ENCODE results near the gene BNC1. TPM values are rescaled to one million over a fixed set of nuclear protein-coding genes. Genes with fewer than 3 reads are reported as not detected.
"Not testable (repeated sequence)": the region's sequence is repeated elsewhere in the genome, so short reads cannot be mapped to it uniquely, and the experiment has no call there.

The BNC1 gene
- total RNA-seq, 2 experiments from 2014 or later: not detected

- no peak overlapping the region for H3K27ac Mint-ChIP-seq
- ChIA-PET CTCF (no interaction called here), POLR2A (no interaction called here)
- H3K4me1 Mint-ChIP-seq (ENCODE audit: low read depth): no peaks in the 10 kb centered on the region
- peaks cover 11% of the 10 kb centered on the region for H3K27me3 Mint-ChIP-seq
- H3K36me3 Mint-ChIP-seq: no peaks in the 10 kb centered on the region
- intact Hi-C loops (cut with micrococcal nuclease): no loop called here
- no peak overlapping the region for H3K4me3 Mint-ChIP-seq
- no peak for DNase-seq
- H3K9me3 Mint-ChIP-seq: no peaks in the 10 kb centered on the region
Observed at GRCh38 chr15:83270176-83270575, 14.3 kb downstream of the BNC1 start.

GRCh38 chr15:83268147-83268546, 16.3 kb downstream of the BNC1 start:
- H3K9me3 Mint-ChIP-seq: no peaks in the 10 kb centered on the region
- no peaks in the 10 kb centered on the region for H3K36me3 Mint-ChIP-seq
- H3K4me1 Mint-ChIP-seq (ENCODE audit: low read depth): no peaks in the 10 kb centered on the region
- no peak overlapping the region for H3K4me3 Mint-ChIP-seq
- H3K27me3 Mint-ChIP-seq: peaks cover 7% of the 10 kb centered on the region
- ChIA-PET POLR2A (no interaction called here), CTCF (interaction anchor here (0.9 kb wide), 1 partner anchor 21 kb away, joined by 3 read pairs; no protein-coding TSS in a partner anchor)
- intact Hi-C loops (cut with micrococcal nuclease): no loop called here
- no peak for DNase-seq
- H3K27ac Mint-ChIP-seq: no peak overlapping the region

- Mint-ChIP-seq H3K27ac (no peak overlapping the region), H3K36me3 (no peaks in the 10 kb centered on the region), H3K9me3 (no peaks in the 10 kb centered on the region), H3K4me3 (no peak overlapping the region), H3K4me1 (ENCODE audit: low read depth) (no peaks in the 10 kb centered on the region), H3K27me3 (peaks cover 8% of the 10 kb centered on the region)
- no peak for DNase-seq
- CTCF ChIA-PET: interaction anchor here (2.5 kb wide), 1 partner anchor 14 kb away, joined by 8 read pairs; no protein-coding TSS in a partner anchor
- intact Hi-C loops (cut with micrococcal nuclease): no loop called here
- POLR2A ChIA-PET: no interaction called here
Observed at GRCh38 chr15:83262594-83263315, 21.7 kb downstream of the BNC1 start.

- H3K27ac Mint-ChIP-seq; H3K27me3 Mint-ChIP-seq; DNase-seq; H3K36me3 Mint-ChIP-seq; POLR2A ChIA-PET; H3K4me3 Mint-ChIP-seq; H3K4me1 Mint-ChIP-seq (ENCODE audit: low read depth); intact Hi-C loops (cut with micrococcal nuclease); CTCF ChIA-PET; H3K9me3 Mint-ChIP-seq: not testable (repeated sequence)
Observed at GRCh38 chr15:83262181-83262580, 22.3 kb downstream of the BNC1 start.

- DNase-seq: no peak
- Mint-ChIP-seq H3K27me3 (peaks cover 20% of the 10 kb centered on the region), H3K27ac (no peak overlapping the region), H3K4me1 (ENCODE audit: low read depth) (no peaks in the 10 kb centered on the region), H3K4me3 (no peak overlapping the region), H3K9me3 (no peaks in the 10 kb centered on the region), H3K36me3 (no peaks in the 10 kb centered on the region)
- CTCF ChIA-PET: interaction anchor here (1.4 kb wide), 1 partner anchor 196 kb away, joined by 3 read pairs; the partner anchor contains the start of gene SH3GL3
- POLR2A ChIA-PET: no interaction called here
- intact Hi-C loops (cut with micrococcal nuclease): no loop called here
Observed at GRCh38 chr15:83250781-83251180, 33.7 kb downstream of the BNC1 start.

GRCh38 chr15:83249030-83249343, 35.5 kb downstream of the BNC1 start:
- H3K9me3 Mint-ChIP-seq: peaks cover 3% of the 10 kb centered on the region

GRCh38 chr15:83248151-83249029, 36.1 kb downstream of the BNC1 start:
- DNase-seq: no peak
- ChIA-PET POLR2A (no interaction called here), CTCF (interaction anchor here (0.6 to 3.3 kb wide), 23 partner anchors 12 to 635 kb away, joined by 3 to 35 read pairs (median 4); no protein-coding TSS in a partner anchor)
- H3K4me1 Mint-ChIP-seq (ENCODE audit: low read depth): no peaks in the 10 kb centered on the region
- H3K4me3 Mint-ChIP-seq: no peak overlapping the region
- H3K36me3 Mint-ChIP-seq: no peaks in the 10 kb centered on the region
- no peak overlapping the region for H3K27ac Mint-ChIP-seq
- intact Hi-C loops (cut with micrococcal nuclease): loop anchor here (1.0 kb wide), 2 partner anchors 132 to 190 kb away; no protein-coding TSS in a partner anchor
- peaks cover 17% of the 10 kb centered on the region for H3K27me3 Mint-ChIP-seq
- peaks cover 3% of the 10 kb centered on the region for H3K9me3 Mint-ChIP-seq

More at GRCh38 chr15:83249030-83249343, 35.5 kb downstream of the BNC1 start:
- peaks cover 17% of the 10 kb centered on the region for H3K27me3 Mint-ChIP-seq
- no peak overlapping the region for H3K4me3 Mint-ChIP-seq
- no peaks in the 10 kb centered on the region for H3K4me1 Mint-ChIP-seq (ENCODE audit: low read depth)
- intact Hi-C loops (cut with micrococcal nuclease): no loop called here
- no peak overlapping the region for H3K27ac Mint-ChIP-seq
- ChIA-PET CTCF (interaction anchor here (0.6 to 3.3 kb wide), 22 partner anchors 13 to 636 kb away, joined by 3 to 35 read pairs (median 4); no protein-coding TSS in a partner anchor), POLR2A (no interaction called here)
- no peaks in the 10 kb centered on the region for H3K36me3 Mint-ChIP-seq
- no peak for DNase-seq

- Mint-ChIP-seq H3K4me1 (ENCODE audit: low read depth) (no peaks in the 10 kb centered on the region), H3K27me3 (peaks cover 16% of the 10 kb centered on the region), H3K27ac (no peak overlapping the region), H3K36me3 (no peaks in the 10 kb centered on the region), H3K4me3 (no peak overlapping the region), H3K9me3 (peaks cover 5% of the 10 kb centered on the region)
- ChIA-PET CTCF (interaction anchor here (0.9 kb wide), 1 partner anchor 316 kb away, joined by 4 read pairs; no protein-coding TSS in a partner anchor), POLR2A (no interaction called here)
- intact Hi-C loops (cut with micrococcal nuclease): no loop called here
- DNase-seq: no peak
Observed at GRCh38 chr15:83243634-83244033, 40.8 kb downstream of the BNC1 start.

GRCh38 chr15:83230242-83230641, 54.2 kb downstream of the BNC1 start:
- Mint-ChIP-seq H3K4me3 (no peak overlapping the region), H3K4me1 (ENCODE audit: low read depth) (no peaks in the 10 kb centered on the region), H3K9me3 (no peaks in the 10 kb centered on the region), H3K27me3 (no peaks in the 10 kb centered on the region), H3K27ac (no peak overlapping the region), H3K36me3 (no peaks in the 10 kb centered on the region)
- POLR2A ChIA-PET: no interaction called here
- CTCF ChIA-PET: no interaction called here
- no peak for DNase-seq
- intact Hi-C loops (cut with micrococcal nuclease): no loop called here

GRCh38 chr15:83225449-83225848, 59.0 kb downstream of the BNC1 start:
- ChIA-PET CTCF (no interaction called here), POLR2A (no interaction called here)
- Mint-ChIP-seq H3K36me3 (no peaks in the 10 kb centered on the region), H3K4me3 (no peak overlapping the region), H3K4me1 (ENCODE audit: low read depth) (no peaks in the 10 kb centered on the region), H3K9me3 (no peaks in the 10 kb centered on the region), H3K27ac (no peak overlapping the region), H3K27me3 (peaks cover 5% of the 10 kb centered on the region)
- DNase-seq: no peak
- intact Hi-C loops (cut with micrococcal nuclease): no loop called here

- CTCF ChIA-PET; POLR2A ChIA-PET; H3K27ac Mint-ChIP-seq; H3K36me3 Mint-ChIP-seq; DNase-seq; H3K4me1 Mint-ChIP-seq (ENCODE audit: low read depth); intact Hi-C loops (cut with micrococcal nuclease); H3K4me3 Mint-ChIP-seq; H3K9me3 Mint-ChIP-seq: not testable (repeated sequence)
- H3K27me3 Mint-ChIP-seq: peaks cover 17% of the 10 kb centered on the region
Observed at GRCh38 chr15:83221781-83222180, 62.7 kb downstream of the BNC1 start.

- Mint-ChIP-seq H3K27ac (no peak overlapping the region), H3K36me3 (no peaks in the 10 kb centered on the region), H3K9me3 (no peaks in the 10 kb centered on the region), H3K27me3 (peaks cover 28% of the 10 kb centered on the region), H3K4me1 (ENCODE audit: low read depth) (no peaks in the 10 kb centered on the region), H3K4me3 (no peak overlapping the region)
- ChIA-PET CTCF (no interaction called here), POLR2A (no interaction called here)
- no peak for DNase-seq
- intact Hi-C loops (cut with micrococcal nuclease): no loop called here
Observed at GRCh38 chr15:83219026-83219425, 65.4 kb downstream of the BNC1 start.
